IMR-90 (cell line): ENCODE measurements around the gene FNDC10. TPM values are rescaled to one million over a fixed set of nuclear protein-coding genes. Genes with fewer than 3 reads are reported as not detected.

ENCODE experiments used
- ATAC-seq: fragments of 200-7000 bp; cut with Tn5 transposase; 2 replicates; pipeline ENCODE4 v1.9.1; 2020; ENCODE audit warnings: low read depth, mild to moderate bottlenecking, moderate library complexity
- BruUV-seq: library from RNA; stranded (reverse); fragments of 400-500 nt; replicated peaks from 2 replicates; lab custom pipeline; 2021; lab: Mats Ljungman, UMichigan
- CTCF ChIA-PET: fragments of 300-600 bp; formaldehyde crosslinking; extraction: SDS; loops from one replicate; lab custom pipeline; 2021; ENCODE audit warnings: antibody characterized with exemption; lab: Yijun Ruan, JAX
- POLR2A ChIA-PET: fragments of 300-600 bp; sonication (Branson Sonifier 250); formaldehyde crosslinking; loops from one replicate; lab custom pipeline; 2022; ENCODE audit warnings: antibody characterized with exemption; ENCODE audit not compliant: unreplicated experiment; lab: Charles Lee
- DNase-seq: peaks from one replicate; pipeline ENCODE4 v3.0.0; 2013
- H2AFZ ChIP-seq: replicated peaks from 2 replicates; pipeline ENCODE3; 2013; ENCODE audit warnings: low read length, mild to moderate bottlenecking; ENCODE audit not compliant: poor library complexity
- H2AK5ac ChIP-seq: 2 replicates; pipeline ENCODE4 v1.6.1; 2013; ENCODE audit warnings: low read depth, low read length, inconsistent platforms
- H2AK9ac ChIP-seq: replicated peaks from 2 replicates; pipeline ENCODE3; 2013; ENCODE audit warnings: mild to moderate bottlenecking, low read depth, low read length, moderate library complexity; ENCODE audit not compliant: poor library complexity
- H2BK120ac ChIP-seq: 2 replicates; pipeline ENCODE4 v1.6.1; 2013; ENCODE audit warnings: low read depth, low read length, inconsistent platforms
- H2BK15ac ChIP-seq: 3 replicates; pipeline ENCODE4 v1.6.1; 2013; ENCODE audit warnings: low read depth, low read length, inconsistent platforms
- H2BK20ac ChIP-seq: 2 replicates; pipeline ENCODE4 v1.6.1; 2013; ENCODE audit warnings: low read depth, mild to moderate bottlenecking, inconsistent platforms, low read length, moderate library complexity
- H2BK5ac ChIP-seq: 2 replicates; pipeline ENCODE4 v1.6.1; 2013; ENCODE audit warnings: mild to moderate bottlenecking, low read depth, low read length, inconsistent platforms; ENCODE audit not compliant: poor library complexity, severe bottlenecking
- H3K14ac ChIP-seq: replicated peaks from 2 replicates; pipeline ENCODE4 v1.6.1; 2013; ENCODE audit warnings: low read depth, low read length, inconsistent platforms
- H3K18ac ChIP-seq: 2 replicates; pipeline ENCODE4 v1.6.1; 2013; ENCODE audit warnings: low read depth, low read length, control low read depth
- H3K23ac ChIP-seq: 2 replicates; pipeline ENCODE4 v1.6.1; 2013; ENCODE audit warnings: low read depth, low read length, inconsistent platforms
- H3K27ac ChIP-seq: 2 replicates; pipeline ENCODE4 v1.5.1; 2013; ENCODE audit warnings: mild to moderate bottlenecking, control low read depth, low read length; ENCODE audit not compliant: insufficient read depth
- H3K27me3 ChIP-seq: 2 replicates; pipeline ENCODE4 v1.6.1; 2013; ENCODE audit warnings: low read length; ENCODE audit not compliant: control insufficient read depth, insufficient read depth
- H3K36me3 ChIP-seq: 2 replicates; pipeline ENCODE4 v1.6.1; 2013; ENCODE audit warnings: low read length, mixed read lengths; ENCODE audit not compliant: control insufficient read depth, insufficient read depth
- H3K4ac ChIP-seq: 2 replicates; pipeline ENCODE4 v1.6.1; 2013; ENCODE audit warnings: low read depth, low read length, inconsistent platforms
- H3K4me1 ChIP-seq: 2 replicates; pipeline ENCODE4 v1.6.1; 2013; ENCODE audit warnings: low read length, mixed read lengths; ENCODE audit not compliant: control insufficient read depth, insufficient read depth
- H3K4me2 ChIP-seq: 2 replicates; pipeline ENCODE4 v1.6.1; 2013; ENCODE audit warnings: low read depth, mild to moderate bottlenecking, control low read depth, low read length, moderate library complexity
- H3K4me3 ChIP-seq: 2 replicates; pipeline ENCODE4 v1.5.1; 2013; ENCODE audit warnings: low read depth, mild to moderate bottlenecking, control low read depth, low read length, moderate library complexity; ENCODE audit not compliant: insufficient read depth
- H3K56ac ChIP-seq: 2 replicates; pipeline ENCODE4 v1.6.1; 2013; ENCODE audit warnings: low read length, inconsistent platforms; ENCODE audit not compliant: insufficient read depth; ENCODE audit errors: extremely low read depth
- H3K79me1 ChIP-seq, 2 experiments: 2 replicates each; pipeline ENCODE4 v1.6.1; 2013; ENCODE audit warnings: low read length in 2 of 2, inconsistent platforms in 1 of 2, low read depth in 1 of 2
- H3K9ac ChIP-seq: 2 replicates; pipeline ENCODE4 v1.6.1; 2013; ENCODE audit warnings: low read depth, low read length, control low read depth
- H3K9me1 ChIP-seq: 2 replicates; pipeline ENCODE4 v1.6.1; 2013; ENCODE audit warnings: low read length, inconsistent platforms; ENCODE audit not compliant: insufficient read depth
- H3K9me3 ChIP-seq: 2 replicates; pipeline ENCODE4 v1.6.1; 2013; ENCODE audit warnings: low read length; ENCODE audit not compliant: control insufficient read depth, insufficient read depth
- H4K20me1 ChIP-seq: 2 replicates; pipeline ENCODE4 v1.6.1; 2013; ENCODE audit warnings: low read length, inconsistent platforms; ENCODE audit not compliant: insufficient read depth
- H4K5ac ChIP-seq: 2 replicates; pipeline ENCODE4 v1.6.1; 2013; ENCODE audit warnings: mild to moderate bottlenecking, low read depth, low read length, control low read depth
- H4K8ac ChIP-seq, 2 experiments: 2 replicates each; pipeline ENCODE4 v1.6.1; 2013; ENCODE audit warnings: low read depth in 2 of 2, low read length in 2 of 2, control low read depth in 1 of 2, inconsistent platforms in 1 of 2
- H4K91ac ChIP-seq: 2 replicates; pipeline ENCODE4 v1.6.1; 2013; ENCODE audit warnings: low read depth, low read length, inconsistent platforms; ENCODE audit not compliant: insufficient read depth
- BHLHE40 ChIP-seq: fragments of 150-350 bp; IDR thresholded peaks from 2 replicates; pipeline ENCODE4 v1.6.1; 2016; ENCODE audit warnings: mild to moderate bottlenecking, low read depth, low read length
- CEBPB ChIP-seq: IDR thresholded peaks from 2 replicates; pipeline ENCODE4 v1.6.1; 2012; ENCODE audit warnings: low read depth, low read length, improper control_type of control experiment
- CHD1 ChIP-seq: IDR thresholded peaks from 2 replicates; pipeline ENCODE4 v1.6.1; 2012; ENCODE audit warnings: low read depth, low read length, improper control_type of control experiment
- ELK1 ChIP-seq: fragments of 150-350 bp; IDR thresholded peaks from 2 replicates; pipeline ENCODE4 v1.6.1; 2016; ENCODE audit warnings: low read depth, mild to moderate bottlenecking, low read length, moderate library complexity, borderline replicate concordance
- FOS ChIP-seq: fragments of 150-350 bp; IDR thresholded peaks from 2 replicates; pipeline ENCODE4 v1.6.1; 2016; ENCODE audit warnings: low read depth, low read length
- MAFK ChIP-seq: IDR thresholded peaks from 2 replicates; pipeline ENCODE4 v1.6.1; 2012; ENCODE audit warnings: low read depth, low read length, improper control_type of control experiment
- MAZ ChIP-seq: IDR thresholded peaks from 2 replicates; pipeline ENCODE4 v1.6.1; 2012; ENCODE audit warnings: low read depth, mild to moderate bottlenecking, low read length, improper control_type of control experiment, moderate library complexity, borderline replicate concordance
- MXI1 ChIP-seq: IDR thresholded peaks from 2 replicates; pipeline ENCODE4 v1.6.1; 2012; ENCODE audit warnings: low read depth, mild to moderate bottlenecking, low read length, moderate library complexity, borderline replicate concordance
- NFE2L2 ChIP-seq: fragments of 150-350 bp; IDR thresholded peaks from 2 replicates; pipeline ENCODE4 v1.6.1; 2016; ENCODE audit warnings: low read depth, mild to moderate bottlenecking, low read length
- POLR2A ChIP-seq: IDR thresholded peaks from 2 replicates; pipeline ENCODE4 v1.6.1; 2012; ENCODE audit warnings: mild to moderate bottlenecking, low read depth, low read length
- RAD21 ChIP-seq: IDR thresholded peaks from 2 replicates; pipeline ENCODE4 v1.6.1; 2012; ENCODE audit warnings: low read length, improper control_type of control experiment
- RCOR1 ChIP-seq: IDR thresholded peaks from 2 replicates; pipeline ENCODE4 v1.6.1; 2012; ENCODE audit warnings: mild to moderate bottlenecking, low read length, improper control_type of control experiment; ENCODE audit not compliant: insufficient replicate concordance
- RFX5 ChIP-seq: IDR thresholded peaks from 2 replicates; pipeline ENCODE4 v1.8.0; 2012; ENCODE audit warnings: low read depth, mild to moderate bottlenecking, low read length, moderate library complexity
- SMC3 ChIP-seq: fragments of 150-350 bp; IDR thresholded peaks from 2 replicates; pipeline ENCODE4 v1.6.1; 2016; ENCODE audit warnings: low read depth, mild to moderate bottlenecking, antibody characterized with exemption, low read length, moderate library complexity
- USF2 ChIP-seq: fragments of 150-350 bp; IDR thresholded peaks from 2 replicates; pipeline ENCODE4 v1.6.1; 2017; ENCODE audit warnings: mild to moderate bottlenecking, antibody characterized with exemption, low read length, low read depth
- WGBS, 2 experiments: methylation state at CpG; one replicate each; pipeline versions ENCODE4 v1.1.5 to v1.1.7; 2013; ENCODE audit warnings: missing lambda C conversion rate in 2 of 2; ENCODE audit not compliant: insufficient read length in 1 of 2; ENCODE audit errors: extremely low coverage in 2 of 2; 5-methylcytosine and 5-hydroxymethylcytosine counted together
- dilution Hi-C: fragments of 300-500 bp; cut with HindIII; formaldehyde crosslinking; loops from one replicate; pipeline ENCODE4 v1.14.3; 2018; ENCODE audit warnings: low sequenced_read_pairs; ENCODE audit not compliant: unreplicated experiment
- in situ Hi-C: fragments of 300-500 bp; cut with MboI; formaldehyde crosslinking; loops from 3 replicates; pipeline ENCODE4 v1.14.3; 2019; ENCODE audit warnings: low sequenced_read_pairs, inconsistent platforms, mixed read lengths
- intact Hi-C: fragments of 100-400 bp; cut with micrococcal nuclease; formaldehyde crosslinking; loops from 2 replicates; pipeline ENCODE4 v1.10.0; 2022
- polyA plus RNA-seq, 3 experiments: library from polyadenylated mRNA; depleted of rRNA; stranded (reverse); fragments of >200 nt; gene quantifications; 2 replicates each; pipeline ENCODE4 v1.2.3, GENCODE V29; 2012; ENCODE audit warnings: low replicate concordance in 1 of 3
- total RNA-seq: library from RNA; depleted of rRNA; stranded (reverse); fragments of >200 nt; gene quantifications from 2 replicates; pipeline ENCODE4 v1.2.3, GENCODE V29; 2012
- TF ChIP-seq, protein P1 (sequence below): conservative IDR thresholded peaks from 2 replicates; pipeline ENCODE4 v1.5.1; 2012; ENCODE audit warnings: mild to moderate bottlenecking, low read depth, low read length, improper control_type of control experiment

FNDC10 gene
- total and polyA plus RNA-seq, 2 of the 4 experiments (the other 2 are of a cell fraction): 0.36 to 5.8 TPM

- DNase-seq (no peak), ATAC-seq (no peak)
- Histone ChIP-seq H4K20me1 (no peaks in the 10 kb centered on the region), H3K27me3 (peaks cover 3% of the 10 kb centered on the region; the same call in 1 of the 2 replicates), H3K9me3 (no peaks in the 10 kb centered on the region), H3K14ac (no peak overlapping the region), H2BK15ac (no peak overlapping the region), H2BK5ac (no peak overlapping the region), H3K4ac (no peak overlapping the region), H2BK120ac (no peak overlapping the region), H4K91ac (no peak overlapping the region), H2AK5ac (no peak overlapping the region), H4K8ac (no peak overlapping the region), H3K79me1 (0 out of 4 replicates have a peak, but pooled peaks cover 0 to 3% of the 10 kb centered on the region in 2 experiments), H3K27ac (no peak overlapping the region), H3K4me1 (peaks cover 3% of the 10 kb centered on the region; the same call in 1 of the 2 replicates), H3K56ac (no peak overlapping the region), H2AK9ac (no peak overlapping the region), H4K5ac (no peak overlapping the region), H2BK20ac (no peak overlapping the region), H2AFZ (no peak overlapping the region), H3K4me2 (no peak overlapping the region), H3K23ac (no peak overlapping the region), H3K9me1 (no peaks in the 10 kb centered on the region), H3K18ac (no peak overlapping the region), H3K4me3 (no peak overlapping the region), H3K9ac (no peak overlapping the region), H3K36me3 (no peaks in the 10 kb centered on the region)
- ChIA-PET CTCF (no interaction called here), POLR2A (no interaction called here)
- in situ Hi-C loops (no loop called here), intact Hi-C loops (no loop called here), dilution Hi-C loops (no loop called here)
- TF ChIP-seq, protein P1, sequence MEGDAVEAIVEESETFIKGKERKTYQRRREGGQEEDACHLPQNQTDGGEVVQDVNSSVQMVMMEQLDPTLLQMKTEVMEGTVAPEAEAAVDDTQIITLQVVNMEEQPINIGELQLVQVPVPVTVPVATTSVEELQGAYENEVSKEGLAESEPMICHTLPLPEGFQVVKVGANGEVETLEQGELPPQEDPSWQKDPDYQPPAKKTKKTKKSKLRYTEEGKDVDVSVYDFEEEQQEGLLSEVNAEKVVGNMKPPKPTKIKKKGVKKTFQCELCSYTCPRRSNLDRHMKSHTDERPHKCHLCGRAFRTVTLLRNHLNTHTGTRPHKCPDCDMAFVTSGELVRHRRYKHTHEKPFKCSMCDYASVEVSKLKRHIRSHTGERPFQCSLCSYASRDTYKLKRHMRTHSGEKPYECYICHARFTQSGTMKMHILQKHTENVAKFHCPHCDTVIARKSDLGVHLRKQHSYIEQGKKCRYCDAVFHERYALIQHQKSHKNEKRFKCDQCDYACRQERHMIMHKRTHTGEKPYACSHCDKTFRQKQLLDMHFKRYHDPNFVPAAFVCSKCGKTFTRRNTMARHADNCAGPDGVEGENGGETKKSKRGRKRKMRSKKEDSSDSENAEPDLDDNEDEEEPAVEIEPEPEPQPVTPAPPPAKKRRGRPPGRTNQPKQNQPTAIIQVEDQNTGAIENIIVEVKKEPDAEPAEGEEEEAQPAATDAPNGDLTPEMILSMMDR: no peak
- TF ChIP-seq SMC3 (no peak), RAD21 (no peak), MXI1 (no peak), CEBPB (no peak), CHD1 (no peak), MAZ (no peak), MAFK (no peak), ELK1 (no peak), RCOR1 (no peak), POLR2A (no peak), USF2 (no peak), FOS (no peak), BHLHE40 (no peak), RFX5 (no peak), NFE2L2 (no peak)
- no TSS peak for BruUV-seq
- WGBS, 2 experiments: 62% methylated on average over 3 of the region's 14 CpGs; no CpG with 5 or more reads in 1 of the 2 experiments
Measured at GRCh38 chr1:1605034-1605591, 5.2 kb upstream of the FNDC10 start.
